ENCODE data around the gene LDLRAD1. TPM values are rescaled to one million over a fixed set of nuclear protein-coding genes. Genes with fewer than 3 reads are reported as not detected.

The LDLRAD1 gene
- total RNA-seq, 4 donors from 2014 or later, result not detected

- no peaks in the 10 kb centered on the region for H3K9me3 ChIP-seq
- TF ChIP-seq CTCF (IDR thresholded peaks at IDR 0.05) (no peak), POLR2A (IDR thresholded peaks at IDR 0.05) (no peak)
- H3K27me3 ChIP-seq, result no peaks in the 10 kb centered on the region
- H3K4me1 ChIP-seq, result no peaks in the 10 kb centered on the region
- intact Hi-C loops (cut with DNase I), result no loop called here
- no peak overlapping the region for H3K4me3 ChIP-seq (replicated peaks in 1 of 3)
- H3K36me3 ChIP-seq, result peaks cover 26 to 44% of the 10 kb centered on the region in 2 donors
- H3K27ac ChIP-seq, result no peak overlapping the region
- no peak for DNase-seq
- WGBS, 2 donors, result 85% methylated on average over 2 of the region's 2 CpGs
These were observed 49.9 kb downstream of the LDLRAD1 start for GRCh38 chr1:53968125-53968513.

GRCh38 chr1:53967409-53968124, 50.4 kb downstream of the LDLRAD1 start:
- TF ChIP-seq POLR2A (IDR thresholded peaks at IDR 0.05) (no peak), CTCF (IDR thresholded peaks at IDR 0.05) (no peak)
- 91% methylated on average over 7 of the region's 7 CpGs for WGBS, 2 donors
- Histone ChIP-seq H3K4me1 (no peaks in the 10 kb centered on the region), H3K4me3 (replicated peaks in 1 of 3) (no peak overlapping the region), H3K27me3 (no peaks in the 10 kb centered on the region), H3K36me3 (peaks cover 31 to 49% of the 10 kb centered on the region in 2 donors), H3K9me3 (no peaks in the 10 kb centered on the region), H3K27ac (no peak overlapping the region)
- DNase-seq, result no peak
- intact Hi-C loops (cut with DNase I), result no loop called here

- H3K27me3 ChIP-seq, result no peaks in the 10 kb centered on the region
- DNase-seq, result no peak
- no peak for TF ChIP-seq CTCF (IDR thresholded peaks at IDR 0.05)
- no peak for TF ChIP-seq POLR2A (IDR thresholded peaks at IDR 0.05)
- H3K4me3 ChIP-seq (replicated peaks in 1 of 3), result no peak overlapping the region
- WGBS, 2 donors, result 93% methylated on average over 3 of the region's 3 CpGs
- H3K4me1 ChIP-seq, result no peaks in the 10 kb centered on the region
- no peaks in the 10 kb centered on the region for H3K9me3 ChIP-seq
- intact Hi-C loops (cut with DNase I), result no loop called here
- H3K36me3 ChIP-seq, result peaks cover 37 to 57% of the 10 kb centered on the region in 2 donors
- H3K27ac ChIP-seq, result no peak overlapping the region
These were observed 51.2 kb downstream of the LDLRAD1 start for GRCh38 chr1:53966794-53967193.

GRCh38 chr1:53964109-53964508, 53.9 kb downstream of the LDLRAD1 start:
- DNase-seq, result no peak
- H3K4me3 ChIP-seq (replicated peaks in 1 of 3), result no peak overlapping the region
- intact Hi-C loops (cut with DNase I), result no loop called here
- no peaks in the 10 kb centered on the region for H3K4me1 ChIP-seq
- no peak overlapping the region for H3K27ac ChIP-seq
- TF ChIP-seq POLR2A (IDR thresholded peaks at IDR 0.05) (no peak), CTCF (IDR thresholded peaks at IDR 0.05) (no peak)
- 82 to 89% methylated on average over 5 of the region's 5 CpGs for WGBS, 2 donors
- peaks cover 43 to 59% of the 10 kb centered on the region in 2 donors for H3K36me3 ChIP-seq
- H3K27me3 ChIP-seq, result no peaks in the 10 kb centered on the region
- H3K9me3 ChIP-seq, result no peaks in the 10 kb centered on the region

GRCh38 chr1:53963460-53963859, 54.5 kb downstream of the LDLRAD1 start:
- Histone ChIP-seq H3K27ac (no peak overlapping the region), H3K9me3 (no peaks in the 10 kb centered on the region), H3K4me1 (no peaks in the 10 kb centered on the region), H3K36me3 (peaks cover 43 to 55% of the 10 kb centered on the region in 2 donors), H3K27me3 (no peaks in the 10 kb centered on the region), H3K4me3 (replicated peaks in 1 of 3) (no peak overlapping the region)
- no peak for DNase-seq
- WGBS, 2 donors, result 93 to 96% methylated on average over 4 of the region's 4 CpGs
- TF ChIP-seq CTCF (IDR thresholded peaks at IDR 0.05) (no peak), POLR2A (IDR thresholded peaks at IDR 0.05) (no peak)
- intact Hi-C loops (cut with DNase I), result no loop called here
